HG02943 (cell line): ENCODE data around the gene C1orf159.
"Not testable (repeated sequence)": the region's sequence is repeated elsewhere in the genome, so short reads cannot be mapped to it uniquely, and the experiment has no call there.

Source experiments
- ATAC-seq: cut with Tn5 transposase; IDR thresholded peaks from one replicate; pipeline ENCODE4 v1.9.1; 2021; ENCODE audit warnings: mild to moderate bottlenecking, low read depth, moderate library complexity; ENCODE audit not compliant: unreplicated experiment

The C1orf159 gene

DNA sequence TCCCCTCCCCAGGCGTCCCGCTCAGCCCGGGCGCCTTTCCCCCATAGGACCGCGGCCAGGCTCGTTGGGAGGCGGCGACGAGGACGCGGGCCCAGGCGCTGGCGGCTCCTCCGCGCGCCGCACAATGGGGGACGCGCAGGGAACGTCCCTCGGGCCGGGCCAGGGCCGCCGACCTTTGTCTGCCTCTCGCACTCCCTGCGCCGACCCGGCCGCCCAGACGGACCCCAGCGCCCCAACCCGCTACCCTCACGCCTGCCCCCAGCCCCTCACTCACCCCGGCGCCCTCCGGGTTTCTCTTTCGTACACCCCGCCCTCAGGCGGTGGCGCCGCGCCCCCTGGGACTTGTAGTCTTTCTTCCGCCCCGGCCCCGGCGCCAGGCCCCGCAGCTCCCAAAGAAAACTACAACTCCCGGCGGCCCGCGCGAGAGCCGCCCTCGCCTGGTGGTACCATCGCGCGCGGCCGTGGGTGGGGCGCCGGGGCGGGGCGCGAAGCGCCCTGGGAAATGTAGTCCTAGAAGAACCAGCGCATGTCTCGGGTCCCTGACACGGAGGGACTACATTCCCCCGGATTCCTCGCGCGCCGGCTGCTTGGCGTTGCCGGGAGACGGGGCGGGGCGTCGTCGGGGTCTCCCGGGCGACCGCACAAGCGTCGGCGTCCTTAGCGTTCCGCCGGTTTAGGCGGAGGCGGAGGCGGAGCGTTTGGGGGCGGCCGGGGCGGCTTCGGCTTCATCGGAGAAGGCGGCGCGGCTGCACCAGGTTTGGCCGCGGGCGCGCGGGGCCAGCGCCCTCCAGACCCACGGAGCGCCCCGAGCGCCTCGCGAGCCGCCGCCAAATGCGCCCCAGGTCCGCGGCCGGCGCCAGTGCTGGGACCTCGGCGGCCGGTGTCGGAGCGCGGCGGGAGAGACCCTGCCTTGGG, at the start of gene C1orf159:
Gene C1orf159, minus strand, starts transcription at position 304 of the 915 bp plus-strand sequence. CDS start 24,546 bp downstream, outside the sequence.
- peak; percentile 83 for ATAC-seq

GRCh38 chr1:1165485-1165884, 49.6 kb upstream of the C1orf159 start:
- ATAC-seq = no peak

DNA sequence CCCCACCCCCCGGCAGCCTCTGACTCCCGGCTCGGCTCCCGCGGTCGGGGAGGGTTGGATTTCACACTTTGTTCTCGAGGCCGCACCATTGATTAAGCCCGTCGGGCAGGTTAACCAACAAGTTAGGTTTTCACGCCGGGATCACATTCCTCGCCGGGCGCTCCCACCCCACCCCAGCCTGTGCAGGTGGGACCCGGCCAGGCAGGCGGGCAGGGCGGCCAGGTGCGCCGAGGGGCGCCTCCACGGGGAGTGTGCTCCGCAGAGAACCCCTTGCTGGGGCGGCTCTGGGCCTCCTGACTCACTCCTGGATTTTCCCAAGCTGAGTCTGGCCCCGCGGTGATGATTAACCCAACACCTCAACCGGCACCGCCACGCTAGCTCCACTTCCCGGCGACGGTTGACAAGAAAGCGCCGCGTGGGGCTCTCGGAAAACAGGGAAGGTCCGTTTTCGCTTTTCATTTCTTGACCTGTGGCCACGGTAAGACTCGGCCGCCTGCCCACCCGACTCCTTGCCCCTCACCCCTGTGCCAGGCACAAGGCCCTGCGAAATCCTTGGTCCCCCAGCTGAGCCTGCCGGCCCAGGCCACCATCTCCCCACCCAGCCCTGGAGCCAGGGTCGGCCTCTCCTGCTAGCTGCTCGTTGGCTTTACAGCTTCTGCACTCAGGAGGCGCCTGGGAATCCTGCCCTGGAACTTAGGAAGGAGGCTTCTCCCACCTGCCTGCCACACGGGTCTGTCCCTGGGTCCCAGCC, 49.0 kb upstream of the C1orf159 start:
- ATAC-seq = no peak

GRCh38 chr1:1164361-1164700, 48.4 kb upstream of the C1orf159 start:
- ATAC-seq = no peak

DNA sequence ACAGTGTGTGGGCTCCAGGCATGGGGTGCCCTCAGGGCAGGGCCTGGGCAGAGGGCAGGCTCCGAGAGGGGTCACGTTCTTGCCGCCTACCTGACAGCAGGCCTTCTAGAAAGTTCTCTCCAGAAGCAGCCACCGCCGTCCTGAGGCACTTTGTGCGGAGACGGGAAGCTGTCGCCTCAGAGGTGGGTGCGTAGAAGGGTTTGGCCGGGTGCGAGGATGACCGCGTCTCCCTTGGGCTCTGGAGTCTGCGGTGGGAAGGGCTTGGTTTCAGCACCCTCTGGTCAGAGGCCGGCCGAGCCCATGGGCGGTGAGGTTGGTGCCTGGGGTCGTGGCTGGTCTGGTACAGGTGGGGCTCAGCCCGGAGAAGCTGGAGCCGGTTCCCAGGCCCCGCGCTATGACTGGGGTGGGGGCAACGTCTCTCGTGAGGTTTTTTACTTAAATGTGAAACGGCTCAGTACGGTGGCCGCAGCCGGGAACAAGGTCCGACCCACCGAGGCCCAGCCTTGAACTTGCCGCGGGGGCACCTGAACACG, 47.7 kb upstream of the C1orf159 start:
- no peak for ATAC-seq

- ATAC-seq = no peak
Observed at GRCh38 chr1:1162597-1163537, 47.0 kb upstream of the C1orf159 start.

DNA sequence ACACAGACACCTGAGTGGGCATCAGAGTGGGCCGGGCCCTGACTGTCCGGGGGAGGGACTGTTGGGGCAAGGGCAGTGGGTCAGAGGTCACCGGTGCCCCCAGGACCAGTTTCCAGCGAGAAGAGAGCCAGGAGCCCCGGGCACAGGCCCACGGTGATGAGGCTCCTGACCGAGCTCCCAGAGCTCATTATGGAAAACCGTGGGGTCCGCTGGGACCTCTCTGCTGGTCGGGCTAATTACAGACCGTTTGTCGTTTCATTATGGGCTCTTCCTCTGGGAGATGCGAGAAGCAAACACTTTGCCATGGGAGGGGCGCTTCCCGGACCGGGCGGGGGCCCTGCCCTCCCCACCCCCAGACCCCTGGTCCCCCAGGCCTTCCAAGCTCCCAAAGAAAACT, 45.8 kb upstream of the C1orf159 start:
- no peak for ATAC-seq

DNA sequence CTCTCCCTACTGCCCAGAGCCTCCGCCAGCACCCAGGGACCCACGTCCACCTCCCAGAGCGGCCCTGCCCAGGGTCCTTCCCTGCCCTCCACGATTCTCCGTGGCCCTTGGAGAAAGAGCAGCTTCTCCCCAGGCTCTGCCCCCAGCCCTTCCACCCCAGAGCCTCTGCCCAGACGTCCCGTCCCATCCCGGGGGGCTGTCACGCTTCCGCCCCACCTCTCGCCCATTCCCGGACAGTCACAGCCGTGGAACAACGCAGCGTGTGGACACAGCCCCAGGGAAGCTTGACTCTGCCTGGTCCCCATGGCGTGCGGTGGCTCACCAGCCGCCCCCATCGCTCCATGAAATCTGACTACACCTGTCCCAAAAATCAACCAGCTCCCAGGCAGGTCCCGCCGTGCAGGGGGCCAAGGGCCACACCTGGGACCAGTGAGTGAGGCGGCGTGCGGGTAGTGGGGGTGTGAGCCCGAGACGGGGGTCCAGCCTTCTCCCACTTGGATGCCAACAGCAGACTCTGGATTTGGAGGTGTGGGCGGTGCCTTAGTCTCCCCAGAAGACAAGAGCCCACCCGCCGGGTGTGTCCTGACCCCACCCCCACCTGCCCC, 45.3 kb upstream of the C1orf159 start:
- ATAC-seq = no peak

DNA sequence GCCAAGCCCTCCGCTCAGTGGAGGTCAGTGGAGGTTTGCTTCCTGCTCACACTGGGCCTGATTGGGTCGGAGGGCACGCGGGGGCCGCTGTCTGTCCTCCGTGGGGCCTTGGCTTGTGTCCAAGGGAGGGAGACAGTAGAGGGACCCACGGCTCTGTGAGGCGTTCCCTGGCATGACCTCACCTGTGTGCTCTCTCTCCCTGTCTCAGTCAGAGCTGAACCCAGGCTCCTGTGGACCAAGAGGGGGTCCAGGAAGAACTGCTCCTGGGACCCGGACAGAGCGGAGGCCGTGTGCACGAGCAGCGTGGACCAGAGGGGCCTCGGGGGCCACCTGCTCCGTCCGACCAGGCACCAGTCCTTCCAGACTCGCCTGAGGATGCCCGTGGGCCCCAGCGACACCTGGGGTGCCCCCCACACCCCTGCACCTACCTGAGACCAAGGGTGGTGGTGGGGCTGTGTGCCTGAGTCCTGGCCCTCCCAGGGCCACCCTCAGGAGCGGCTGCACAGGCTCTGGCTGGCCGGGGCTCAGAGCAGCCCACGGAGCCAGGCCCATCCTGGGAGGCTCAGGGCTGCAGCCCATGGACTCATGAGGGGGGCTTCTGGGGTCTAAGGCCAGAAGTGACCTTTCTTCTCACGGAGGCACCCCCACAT, 44.5 kb upstream of the C1orf159 start:
- ATAC-seq = no peak

DNA sequence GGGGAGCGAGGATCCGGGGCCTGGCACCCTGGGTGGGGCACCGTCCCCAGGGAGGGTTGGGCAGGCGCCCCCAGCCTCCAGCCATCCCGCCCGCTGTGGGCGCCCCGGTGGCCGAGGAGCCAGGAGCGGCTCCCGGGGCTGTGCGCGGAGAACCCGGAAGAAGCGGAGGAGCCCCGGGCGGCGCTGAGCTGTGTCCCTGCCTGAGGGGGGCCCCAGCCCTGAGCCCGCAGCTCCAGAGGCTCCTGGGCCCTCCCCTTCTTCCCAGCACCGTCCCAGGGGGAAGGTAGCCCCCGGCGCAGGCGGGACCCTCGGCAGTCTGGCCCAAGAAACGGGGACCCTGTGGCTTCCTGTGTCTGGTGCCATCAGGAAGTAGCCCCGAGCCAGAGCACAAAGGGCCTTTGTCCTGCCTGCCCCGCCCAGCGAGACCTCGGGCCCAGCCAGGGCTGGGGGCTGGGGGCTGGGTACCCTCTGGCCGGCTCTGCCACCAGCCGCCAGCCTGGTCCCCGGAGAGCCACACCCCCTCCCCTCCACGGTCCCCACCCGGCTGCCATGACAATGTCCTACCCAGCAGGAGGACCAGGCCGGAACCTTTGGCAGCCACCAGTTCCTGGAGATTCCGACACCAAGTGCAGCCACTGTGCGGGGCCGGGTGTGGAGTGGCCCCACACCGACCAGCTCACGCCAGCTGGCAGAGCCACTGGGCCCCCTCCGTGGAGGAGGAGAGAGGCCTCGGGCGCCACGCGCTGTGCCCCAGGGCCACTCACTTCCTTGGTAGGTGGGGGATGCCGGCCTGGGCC, 42.2 kb upstream of the C1orf159 start:
- peak; percentile 22 for ATAC-seq

- peak; percentile 59 for ATAC-seq
Observed at GRCh38 chr1:1157426-1157913, 41.6 kb upstream of the C1orf159 start.

DNA sequence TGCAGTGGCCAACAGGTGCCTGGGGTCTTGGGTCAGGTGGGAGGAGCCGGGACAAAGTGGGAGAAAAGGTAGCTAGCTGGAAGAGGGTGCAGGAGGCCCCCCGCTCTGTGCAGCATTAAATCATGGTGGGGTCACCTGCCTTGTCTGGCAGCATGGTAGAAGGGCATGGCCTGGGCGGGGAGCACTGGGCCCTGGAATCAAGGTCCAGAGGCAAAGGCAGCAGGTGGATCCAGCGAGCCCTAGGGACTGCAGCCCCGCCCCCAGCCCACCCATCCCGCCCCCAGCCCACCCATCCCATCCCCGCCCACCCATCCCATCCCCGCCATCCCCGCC, 41.1 kb upstream of the C1orf159 start:
- ATAC-seq = no peak

- ATAC-seq = no peak
Observed at GRCh38 chr1:1156140-1157032, 40.5 kb upstream of the C1orf159 start.

- ATAC-seq = no peak
Observed at GRCh38 chr1:1155258-1155657, 39.4 kb upstream of the C1orf159 start.

DNA sequence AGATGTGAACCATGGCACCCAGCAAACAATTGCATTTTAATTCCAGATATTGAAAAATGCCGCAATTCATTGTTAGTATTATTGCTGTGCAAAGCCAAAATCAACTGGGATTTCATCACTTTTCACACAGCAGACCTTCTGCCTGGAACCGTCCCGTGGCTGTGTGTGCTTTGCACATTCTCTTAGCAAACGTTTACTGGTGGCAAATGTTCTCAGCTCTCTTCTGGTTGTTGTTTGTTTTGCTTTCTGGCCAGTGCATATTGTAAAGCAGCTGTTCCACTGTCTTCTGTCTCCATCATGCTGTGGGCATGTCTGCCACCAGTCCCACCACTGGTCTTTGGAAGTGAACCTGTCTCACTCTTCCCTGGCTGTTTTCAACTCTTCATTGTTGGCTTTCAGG, 38.0 kb upstream of the C1orf159 start:
- no peak for ATAC-seq

- ATAC-seq = not testable (repeated sequence)
Observed at GRCh38 chr1:1153215-1153614, 37.3 kb upstream of the C1orf159 start.

DNA sequence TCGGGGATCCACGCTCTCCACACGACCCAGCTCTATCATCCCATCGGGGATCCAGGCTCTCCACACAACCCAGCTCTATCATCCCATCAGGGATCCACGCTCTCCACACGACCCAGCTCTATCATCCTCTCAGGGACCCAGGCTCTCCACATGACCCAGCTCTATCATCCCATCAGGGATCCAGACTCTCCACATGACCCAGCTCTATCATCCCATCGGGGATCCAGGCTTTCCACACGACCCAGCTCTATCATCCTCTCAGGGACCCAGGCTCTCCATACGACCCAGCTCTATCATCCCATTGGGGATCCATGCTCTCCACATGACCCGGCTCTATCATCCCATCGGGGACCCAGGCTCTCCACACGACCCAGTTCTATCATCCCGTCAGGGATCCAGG, 36.5 kb upstream of the C1orf159 start:
- ATAC-seq = not testable (repeated sequence)

DNA sequence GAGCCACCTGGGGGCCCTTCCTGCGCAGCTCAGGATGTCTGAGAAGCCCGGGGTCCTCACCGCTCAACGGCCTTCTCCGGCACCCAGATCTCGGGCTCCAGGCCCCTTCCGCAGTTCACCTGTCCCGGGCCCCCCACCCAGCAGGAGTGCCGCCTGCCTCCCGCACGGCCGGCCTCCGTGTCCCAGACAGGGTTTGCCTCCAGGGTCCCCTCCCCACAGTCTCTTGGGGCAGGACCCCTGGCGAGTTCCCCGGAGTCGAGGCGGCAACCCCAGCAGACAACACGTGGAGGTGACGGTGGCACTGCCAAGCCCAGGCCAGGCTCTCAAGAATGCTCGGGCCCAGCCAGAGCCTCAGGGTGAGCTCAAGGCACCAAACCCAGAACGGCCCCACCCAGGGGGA, 35.4 kb upstream of the C1orf159 start:
- ATAC-seq = no peak
